Activated CD4-positive, alpha-beta T cell treated with anti-CD3 and anti-CD28 coated beads, Interleukin-2, amount 50 U/mL, for 1 hour (primary cell): ENCODE data around the gene TSTD1.
"Not testable (repeated sequence)": the region's sequence is repeated elsewhere in the genome, so short reads cannot be mapped to it uniquely, and the experiment has no call there.

Source experiments
- DNase-seq: peaks from one replicate; pipeline ENCODE4 v3.0.0-alpha.2; 2020

TSTD1 gene

GRCh38 chr1:161006563-161006962 is 32.2 kb downstream of the TSTD1 start:
- DNase-seq, result no peak

- DNase-seq, result no peak
These were observed 37.2 kb downstream of the TSTD1 start for GRCh38 chr1:161001525-161001924.

- DNase-seq, result no peak
These were observed 37.9 kb downstream of the TSTD1 start for GRCh38 chr1:161000736-161001480.

GRCh38 chr1:160999376-160999775 is 39.4 kb downstream of the TSTD1 start:
- DNase-seq, result no peak

- DNase-seq, result peak; percentile 48
These were observed 41.3 kb downstream of the TSTD1 start for GRCh38 chr1:160997323-160998038.

- DNase-seq, result no peak
These were observed 42.6 kb downstream of the TSTD1 start for GRCh38 chr1:160996178-160996577.

- DNase-seq, result no peak
These were observed 45.1 kb downstream of the TSTD1 start for GRCh38 chr1:160993544-160994193.

GRCh38 chr1:160992036-160992435 is 46.7 kb downstream of the TSTD1 start:
- not testable (repeated sequence) for DNase-seq
